Measurements from ENCODE around the gene TRH. TPM values are rescaled to one million over a fixed set of nuclear protein-coding genes. Genes with fewer than 3 reads are reported as not detected.

TRH gene
- total RNA-seq, 1 donor: under 0.01 TPM

DNA sequence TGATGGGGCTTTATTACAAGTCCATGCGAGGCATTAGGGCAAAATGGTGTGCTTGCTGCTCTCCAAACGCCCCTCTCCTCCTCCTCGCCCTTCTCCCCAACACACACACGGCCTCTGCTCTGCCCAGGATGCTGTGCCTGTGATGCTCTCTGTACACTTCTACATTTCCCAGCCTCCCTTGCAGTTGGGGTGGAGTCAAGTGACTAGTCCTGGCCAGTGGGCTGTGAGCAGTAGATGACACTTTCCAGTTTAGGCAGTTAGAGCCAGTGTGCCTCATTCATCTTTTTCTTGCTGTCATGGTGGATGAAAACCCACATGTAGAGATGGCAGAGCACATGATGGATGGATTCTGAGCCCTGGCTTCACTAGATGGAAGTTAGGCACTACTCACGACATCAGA is 5.4 kb downstream of the TRH start:
- no peaks in the 10 kb centered on the region for H3K9me3 ChIP-seq (ENCODE audit: low read depth, low read length)
- H3K79me2 ChIP-seq (ENCODE audit: insufficient read depth, low read length): peaks cover 48% of the 10 kb centered on the region
- peaks cover 9% of the 10 kb centered on the region for H3K4me1 ChIP-seq (ENCODE audit: insufficient read depth, low read length)
- no peak overlapping the region for H3K27ac ChIP-seq (ENCODE audit: low read depth, low read length)
- no peak overlapping the region for H2AFZ ChIP-seq (ENCODE audit: low read length)
- peaks cover 9% of the 10 kb centered on the region for H3K27me3 ChIP-seq (ENCODE audit: insufficient read depth, low read length)
- TF ChIP-seq, protein P1, sequence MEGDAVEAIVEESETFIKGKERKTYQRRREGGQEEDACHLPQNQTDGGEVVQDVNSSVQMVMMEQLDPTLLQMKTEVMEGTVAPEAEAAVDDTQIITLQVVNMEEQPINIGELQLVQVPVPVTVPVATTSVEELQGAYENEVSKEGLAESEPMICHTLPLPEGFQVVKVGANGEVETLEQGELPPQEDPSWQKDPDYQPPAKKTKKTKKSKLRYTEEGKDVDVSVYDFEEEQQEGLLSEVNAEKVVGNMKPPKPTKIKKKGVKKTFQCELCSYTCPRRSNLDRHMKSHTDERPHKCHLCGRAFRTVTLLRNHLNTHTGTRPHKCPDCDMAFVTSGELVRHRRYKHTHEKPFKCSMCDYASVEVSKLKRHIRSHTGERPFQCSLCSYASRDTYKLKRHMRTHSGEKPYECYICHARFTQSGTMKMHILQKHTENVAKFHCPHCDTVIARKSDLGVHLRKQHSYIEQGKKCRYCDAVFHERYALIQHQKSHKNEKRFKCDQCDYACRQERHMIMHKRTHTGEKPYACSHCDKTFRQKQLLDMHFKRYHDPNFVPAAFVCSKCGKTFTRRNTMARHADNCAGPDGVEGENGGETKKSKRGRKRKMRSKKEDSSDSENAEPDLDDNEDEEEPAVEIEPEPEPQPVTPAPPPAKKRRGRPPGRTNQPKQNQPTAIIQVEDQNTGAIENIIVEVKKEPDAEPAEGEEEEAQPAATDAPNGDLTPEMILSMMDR (IDR thresholded peaks at IDR 0.05; ENCODE audit: extremely low read depth, low read depth, low read length): no peak
- H3K4me2 ChIP-seq (ENCODE audit: insufficient read depth, low read length): no peak overlapping the region
- H3K36me3 ChIP-seq (ENCODE audit: insufficient read depth, low read length): peaks cover 25% of the 10 kb centered on the region
- no peak overlapping the region for H3K4me3 ChIP-seq (ENCODE audit: insufficient read depth, low read length)
- peaks cover 24% of the 10 kb centered on the region for H4K20me1 ChIP-seq (ENCODE audit: insufficient read depth, low read length)
- no peak for DNase-seq (ENCODE audit: insufficient read length, low spot score, missing footprints)

DNA sequence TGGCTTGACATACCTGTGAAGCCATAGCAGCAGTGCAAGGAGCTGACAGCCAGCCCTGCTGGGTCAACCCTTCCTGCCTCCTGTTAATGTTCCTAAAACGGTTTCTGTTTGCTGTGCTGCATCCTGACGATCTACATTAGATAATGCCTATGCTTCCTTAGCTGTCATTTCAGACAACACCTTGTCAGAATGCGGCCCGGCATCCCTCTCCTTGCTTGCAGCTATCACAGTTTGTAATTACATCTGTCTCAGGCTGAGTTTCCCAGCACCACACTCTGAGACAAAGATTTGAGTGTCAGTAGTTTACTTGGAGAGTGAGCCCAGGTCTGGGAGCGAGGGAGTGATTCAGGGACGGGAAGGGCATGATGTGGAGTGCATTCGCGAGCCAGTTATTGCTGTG is 9.0 kb downstream of the TRH start:
- TF ChIP-seq, protein P1 (IDR thresholded peaks at IDR 0.05; ENCODE audit: extremely low read depth, low read depth, low read length): no peak
- no peak for DNase-seq (ENCODE audit: insufficient read length, low spot score, missing footprints)
- H3K27me3 ChIP-seq (ENCODE audit: insufficient read depth, low read length): no peaks in the 10 kb centered on the region
- no peak overlapping the region for H3K4me3 ChIP-seq (ENCODE audit: insufficient read depth, low read length)
- no peak overlapping the region for H3K4me2 ChIP-seq (ENCODE audit: insufficient read depth, low read length)
- peaks cover 23% of the 10 kb centered on the region for H4K20me1 ChIP-seq (ENCODE audit: insufficient read depth, low read length)
- H3K36me3 ChIP-seq (ENCODE audit: insufficient read depth, low read length): peaks cover 39% of the 10 kb centered on the region
- no peak overlapping the region for H3K27ac ChIP-seq (ENCODE audit: low read depth, low read length)
- no peaks in the 10 kb centered on the region for H3K4me1 ChIP-seq (ENCODE audit: insufficient read depth, low read length)
- peaks cover 71% of the 10 kb centered on the region for H3K79me2 ChIP-seq (ENCODE audit: insufficient read depth, low read length)
- H2AFZ ChIP-seq (ENCODE audit: low read length): no peak overlapping the region
- no peaks in the 10 kb centered on the region for H3K9me3 ChIP-seq (ENCODE audit: low read depth, low read length)

DNA sequence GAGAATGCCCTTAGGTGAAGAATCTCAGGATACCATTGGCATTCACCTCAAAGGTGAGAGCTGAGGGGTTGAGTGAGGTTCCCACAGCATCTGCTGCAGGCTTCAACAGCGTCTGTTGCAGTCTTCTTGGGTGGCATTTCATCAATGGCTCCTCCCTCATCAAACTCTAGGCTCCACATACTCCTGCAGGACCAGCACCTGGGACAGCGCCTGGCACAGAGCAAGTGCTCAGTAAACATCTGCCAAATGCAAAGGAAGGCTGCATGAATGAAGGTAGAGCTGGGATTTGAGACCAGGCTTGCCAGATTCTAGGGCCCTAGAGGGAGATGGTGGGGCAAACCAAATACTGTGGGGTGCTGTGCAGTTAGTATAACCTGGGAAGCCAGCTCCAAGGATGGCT is 9.6 kb downstream of the TRH start:
- no peak for DNase-seq (ENCODE audit: insufficient read length, low spot score, missing footprints)

DNA sequence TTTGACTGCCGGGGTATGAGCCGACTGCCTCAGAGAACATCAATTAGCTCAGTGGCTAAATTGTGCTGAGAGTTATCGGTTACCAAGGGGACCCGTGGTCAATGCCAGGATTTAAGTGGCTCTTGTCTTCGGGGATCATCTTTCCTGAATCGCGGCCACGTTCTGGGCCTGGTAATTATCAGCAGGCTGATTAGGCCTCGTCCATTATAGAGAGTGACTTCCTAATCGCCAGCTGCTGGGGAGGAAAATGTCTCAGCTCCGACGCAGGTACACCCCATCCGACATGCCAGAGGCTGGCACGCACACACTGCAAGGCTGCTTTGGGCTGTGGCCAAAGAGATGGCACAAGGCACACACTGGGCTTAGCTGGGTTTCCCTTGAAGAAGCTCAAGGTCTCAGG is 10.6 kb downstream of the TRH start:
- H3K79me2 ChIP-seq (ENCODE audit: insufficient read depth, low read length): peaks cover 83% of the 10 kb centered on the region
- H3K27ac ChIP-seq (ENCODE audit: low read depth, low read length): no peak overlapping the region
- H3K4me2 ChIP-seq (ENCODE audit: insufficient read depth, low read length): no peak overlapping the region
- H3K9me3 ChIP-seq (ENCODE audit: low read depth, low read length): no peaks in the 10 kb centered on the region
- TF ChIP-seq, protein P1 (IDR thresholded peaks at IDR 0.05; ENCODE audit: extremely low read depth, low read depth, low read length): no peak
- no peak overlapping the region for H3K4me3 ChIP-seq (ENCODE audit: insufficient read depth, low read length)
- peaks cover 21% of the 10 kb centered on the region for H4K20me1 ChIP-seq (ENCODE audit: insufficient read depth, low read length)
- peaks cover 11% of the 10 kb centered on the region for H3K4me1 ChIP-seq (ENCODE audit: insufficient read depth, low read length)
- DNase-seq (ENCODE audit: insufficient read length, low spot score, missing footprints): no peak
- no peaks in the 10 kb centered on the region for H3K27me3 ChIP-seq (ENCODE audit: insufficient read depth, low read length)
- H3K36me3 ChIP-seq (ENCODE audit: insufficient read depth, low read length): peaks cover 36% of the 10 kb centered on the region
- no peak overlapping the region for H2AFZ ChIP-seq (ENCODE audit: low read length)

More for the DNA sequence above, 9.6 kb downstream of the TRH start:
- H3K9me3 ChIP-seq (ENCODE audit: low read depth, low read length): no peaks in the 10 kb centered on the region
- peaks cover 39% of the 10 kb centered on the region for H3K36me3 ChIP-seq (ENCODE audit: insufficient read depth, low read length)
- peaks cover 21% of the 10 kb centered on the region for H4K20me1 ChIP-seq (ENCODE audit: insufficient read depth, low read length)
- TF ChIP-seq, protein P1 (IDR thresholded peaks at IDR 0.05; ENCODE audit: extremely low read depth, low read depth, low read length): no peak
- peaks cover 4% of the 10 kb centered on the region for H3K4me1 ChIP-seq (ENCODE audit: insufficient read depth, low read length)
- H3K27ac ChIP-seq (ENCODE audit: low read depth, low read length): no peak overlapping the region
- H3K79me2 ChIP-seq (ENCODE audit: insufficient read depth, low read length): peaks cover 77% of the 10 kb centered on the region
- no peak overlapping the region for H2AFZ ChIP-seq (ENCODE audit: low read length)
- H3K4me2 ChIP-seq (ENCODE audit: insufficient read depth, low read length): no peak overlapping the region
- no peak overlapping the region for H3K4me3 ChIP-seq (ENCODE audit: insufficient read depth, low read length)
- no peaks in the 10 kb centered on the region for H3K27me3 ChIP-seq (ENCODE audit: insufficient read depth, low read length)
